HFF-Myc (cell line): ENCODE measurements around the gene FUT7.

ENCODE experiments used
- DNase-seq: peaks from one replicate; pipeline ENCODE4 v3.0.0-alpha.2; 2011; ENCODE audit warnings: low read depth; ENCODE audit errors: extremely low read depth
- H3K4me3 ChIP-seq: replicated peaks from 2 replicates; pipeline ENCODE4 v1.5.1; 2011; ENCODE audit warnings: low read depth, mild to moderate bottlenecking, control low read depth, low read length
- TF ChIP-seq, protein P1 (sequence below): IDR thresholded peaks from 2 replicates; pipeline ENCODE4 v1.5.1; 2012; ENCODE audit warnings: mild to moderate bottlenecking, low read depth, low read length, control low read depth; ENCODE audit errors: missing control alignments

Gene FUT7

DNA sequence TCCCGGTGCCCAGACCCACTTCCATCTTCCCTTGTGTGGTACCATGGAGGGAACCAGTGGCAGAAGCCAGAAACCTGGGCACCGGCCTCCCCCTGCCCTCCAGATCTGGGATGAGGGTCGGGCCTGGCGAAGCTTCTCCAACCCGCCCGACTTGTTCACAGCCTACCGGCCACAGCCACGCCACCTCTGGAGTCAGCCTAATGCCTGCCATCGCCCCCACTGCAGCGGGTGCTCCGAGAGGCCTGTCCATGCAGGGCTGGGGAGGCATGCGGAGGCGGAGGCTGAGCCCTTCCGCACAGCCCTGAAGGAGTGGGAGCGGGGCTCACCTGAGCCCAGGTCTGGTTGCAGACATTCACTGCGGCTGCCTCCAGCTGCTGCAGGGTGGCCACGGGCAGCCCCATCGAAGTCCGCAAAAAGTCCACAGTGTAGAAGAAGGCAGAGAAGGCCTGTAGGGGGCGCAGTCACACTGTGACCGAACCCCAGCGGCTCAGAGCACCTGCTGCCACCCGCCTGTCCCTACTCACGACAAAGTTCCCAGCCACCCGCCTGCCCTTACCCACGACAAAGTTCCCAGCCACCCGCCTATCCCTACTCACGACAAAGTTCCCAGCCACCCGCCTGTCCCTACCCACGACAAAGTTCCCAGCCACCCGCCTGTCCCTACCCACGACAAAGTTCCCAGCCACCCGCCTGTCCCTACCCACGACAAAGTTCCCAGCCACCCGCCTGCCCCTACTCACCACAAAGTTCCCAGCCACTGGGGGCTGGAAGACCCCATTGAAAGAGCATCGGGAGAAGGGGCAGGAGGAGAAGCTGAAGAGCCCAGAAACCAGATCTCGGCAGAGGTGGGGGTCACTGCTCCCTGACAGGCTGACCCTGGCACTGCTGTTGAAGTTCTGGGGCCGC is 17.9 kb upstream of the FUT7 start:
- TF ChIP-seq, protein P1, sequence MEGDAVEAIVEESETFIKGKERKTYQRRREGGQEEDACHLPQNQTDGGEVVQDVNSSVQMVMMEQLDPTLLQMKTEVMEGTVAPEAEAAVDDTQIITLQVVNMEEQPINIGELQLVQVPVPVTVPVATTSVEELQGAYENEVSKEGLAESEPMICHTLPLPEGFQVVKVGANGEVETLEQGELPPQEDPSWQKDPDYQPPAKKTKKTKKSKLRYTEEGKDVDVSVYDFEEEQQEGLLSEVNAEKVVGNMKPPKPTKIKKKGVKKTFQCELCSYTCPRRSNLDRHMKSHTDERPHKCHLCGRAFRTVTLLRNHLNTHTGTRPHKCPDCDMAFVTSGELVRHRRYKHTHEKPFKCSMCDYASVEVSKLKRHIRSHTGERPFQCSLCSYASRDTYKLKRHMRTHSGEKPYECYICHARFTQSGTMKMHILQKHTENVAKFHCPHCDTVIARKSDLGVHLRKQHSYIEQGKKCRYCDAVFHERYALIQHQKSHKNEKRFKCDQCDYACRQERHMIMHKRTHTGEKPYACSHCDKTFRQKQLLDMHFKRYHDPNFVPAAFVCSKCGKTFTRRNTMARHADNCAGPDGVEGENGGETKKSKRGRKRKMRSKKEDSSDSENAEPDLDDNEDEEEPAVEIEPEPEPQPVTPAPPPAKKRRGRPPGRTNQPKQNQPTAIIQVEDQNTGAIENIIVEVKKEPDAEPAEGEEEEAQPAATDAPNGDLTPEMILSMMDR = peak; percentile 58
- DNase-seq = no peak
- H3K4me3 ChIP-seq = no peak overlapping the region

DNA sequence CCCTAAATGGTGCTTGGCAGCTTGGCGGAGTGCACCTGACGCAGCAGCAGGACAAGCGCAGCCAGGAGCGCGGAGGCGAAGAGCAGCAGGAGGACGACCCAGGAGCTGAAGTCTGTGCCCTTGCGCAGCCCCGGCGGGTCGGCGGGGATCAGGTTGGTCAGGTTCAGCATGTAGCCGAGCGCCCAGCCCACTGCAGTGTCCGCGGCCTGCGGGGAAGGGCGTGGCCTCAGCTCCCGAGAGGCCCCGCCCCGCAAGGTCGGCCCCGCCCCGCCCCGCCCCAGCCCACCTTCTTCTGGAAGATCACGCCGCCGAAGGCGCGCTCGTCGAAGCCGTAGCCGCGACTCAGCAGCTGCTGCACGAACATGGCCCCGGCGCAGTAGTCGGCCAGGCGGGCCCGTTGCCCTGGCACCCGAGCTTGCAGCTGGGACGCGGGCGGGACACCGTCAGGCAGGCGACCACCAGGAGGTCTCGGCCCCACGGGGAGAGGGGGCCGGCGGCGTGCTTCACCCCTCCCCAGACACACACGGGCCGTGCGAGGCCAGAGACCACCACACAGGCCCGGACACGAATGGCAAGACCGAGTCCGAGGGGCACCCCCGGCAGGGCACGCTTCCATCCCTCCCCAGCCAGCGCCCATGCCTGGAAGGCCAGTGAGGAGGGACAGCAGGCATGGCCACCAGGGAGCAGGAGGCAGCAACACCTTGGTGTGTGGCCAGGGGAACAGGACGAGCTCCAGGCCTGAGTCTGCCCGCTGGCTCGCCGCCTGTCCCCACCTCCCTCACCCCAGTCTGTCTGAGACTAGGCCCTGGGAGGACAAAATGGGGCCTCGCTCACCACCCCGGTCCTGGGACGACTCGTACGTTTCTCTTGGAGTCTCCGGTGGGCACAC is 17.0 kb upstream of the FUT7 start:
- TF ChIP-seq, protein P1 = no peak
- no peak for DNase-seq
- no peak overlapping the region for H3K4me3 ChIP-seq

DNA sequence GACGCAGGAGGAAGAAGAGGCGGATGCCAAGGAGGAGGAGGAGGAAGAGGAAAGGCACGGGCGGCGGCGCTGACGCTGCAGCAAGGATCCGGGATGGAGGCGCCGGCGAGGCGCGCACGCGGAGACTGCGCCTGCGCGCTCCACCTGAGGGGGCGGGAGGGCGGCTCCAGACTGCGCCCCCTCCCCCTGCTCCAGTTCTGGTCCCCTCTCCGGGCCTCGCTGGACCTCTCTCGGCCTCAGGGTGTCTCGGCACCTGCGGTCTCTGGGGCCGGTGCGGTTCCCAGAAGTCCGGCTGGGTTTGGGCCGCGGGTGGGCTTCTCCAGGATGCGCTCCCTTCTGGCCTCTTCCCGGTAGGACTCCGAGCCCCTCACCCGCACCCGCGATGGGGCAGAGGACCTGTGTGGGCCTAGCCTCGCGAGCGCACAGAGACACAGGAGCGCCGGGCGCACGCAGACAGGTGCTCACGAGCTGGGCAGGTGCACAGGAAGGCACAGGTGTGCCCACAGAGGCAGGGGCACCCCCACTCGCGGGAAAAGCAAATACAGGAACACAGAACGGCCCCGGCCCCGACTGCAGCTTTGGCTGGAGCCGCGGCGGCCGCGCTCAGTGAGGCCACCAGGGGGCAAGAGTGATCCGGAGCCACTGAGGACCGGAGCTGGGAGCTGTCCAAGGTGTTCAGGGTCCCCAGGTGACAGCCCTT is 14.3 kb upstream of the FUT7 start, which contains the start of gene NPDC1:
TSS of gene NPDC1 (minus strand) at position 90 of the 700 bp plus-strand sequence. CDS start 188 bp downstream, outside the sequence.
- H3K4me3 ChIP-seq = peak within 1 kb of the TSS; percentile 74
- DNase-seq = peak; percentile 49
- TF ChIP-seq, protein P1 = peak; percentile 88

DNA sequence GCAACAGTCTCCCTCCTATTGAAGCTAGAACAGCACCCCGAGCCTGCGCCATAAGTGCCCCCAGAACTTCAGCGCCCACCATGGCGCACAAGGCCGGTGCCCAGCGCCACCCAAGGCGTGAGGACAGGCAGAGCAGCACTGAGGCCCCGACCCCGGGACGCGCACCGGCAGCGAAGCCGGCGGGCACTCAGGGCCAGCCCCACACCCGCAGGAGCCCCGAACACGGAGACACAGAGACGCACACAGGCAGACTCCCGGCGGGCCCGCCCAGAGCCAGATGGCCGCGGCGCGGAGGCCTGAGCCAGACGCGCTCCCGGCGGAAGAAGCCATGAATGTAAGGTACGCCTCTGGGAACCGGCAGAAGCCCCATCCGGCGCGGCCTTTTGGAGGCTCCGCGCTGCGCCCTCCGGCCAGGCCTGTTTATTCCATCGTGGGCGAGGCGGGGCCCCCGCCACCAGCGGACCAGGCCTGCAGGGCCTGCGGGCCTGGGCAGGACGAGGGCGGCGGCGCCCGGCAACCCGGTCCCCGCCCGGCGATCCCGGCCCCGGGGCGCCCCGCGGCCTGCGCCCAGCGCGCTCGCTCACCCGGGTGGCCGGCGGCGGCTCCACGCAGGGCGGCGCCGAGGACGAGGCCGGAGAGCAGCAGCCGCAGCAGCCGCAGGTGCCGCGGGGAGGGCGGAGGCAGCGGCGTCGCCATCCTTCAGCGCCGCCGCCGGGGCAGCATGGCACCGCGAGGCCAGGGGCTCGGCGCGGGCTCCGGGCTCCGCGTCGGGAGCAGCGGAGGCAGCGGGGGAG is 13.6 kb upstream of the FUT7 start:
- TF ChIP-seq, protein P1 = no peak
- H3K4me3 ChIP-seq = peak overlapping the region; percentile 74
- DNase-seq = no peak

DNA sequence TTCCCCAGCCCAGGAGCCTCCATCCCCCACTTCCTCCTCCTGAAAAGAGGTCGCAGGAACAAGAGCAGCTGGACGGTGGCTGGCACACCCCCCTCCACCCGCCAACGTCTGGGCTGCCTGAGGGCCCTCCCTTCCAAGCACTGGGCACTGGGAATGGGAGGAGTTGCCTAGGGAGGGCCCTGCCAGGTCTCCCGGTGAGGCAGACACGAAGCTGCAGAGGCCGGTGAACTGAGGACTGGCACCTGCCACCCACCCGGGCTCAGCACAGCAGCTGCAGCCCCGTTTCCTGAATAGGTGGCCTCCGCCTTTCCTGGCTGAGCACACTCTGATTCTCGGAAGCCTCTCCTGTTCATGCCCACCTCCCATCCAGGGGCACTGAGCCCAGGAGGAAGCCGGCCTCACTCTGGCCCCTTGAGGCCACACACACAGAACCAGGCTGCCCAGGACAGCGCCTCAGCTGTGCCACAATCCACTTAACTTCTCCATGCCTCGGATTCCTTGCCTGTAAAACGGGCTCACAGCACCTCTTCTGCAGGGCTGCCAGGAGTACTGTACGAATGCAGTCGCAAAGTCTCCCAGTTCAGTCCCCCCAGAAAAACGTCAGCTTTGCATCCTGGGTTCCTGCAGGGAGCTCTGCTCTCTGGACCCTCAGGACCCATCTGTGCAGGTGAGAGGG is 12.8 kb upstream of the FUT7 start:
- H3K4me3 ChIP-seq = peak overlapping the region; percentile 74
- TF ChIP-seq, protein P1 = no peak
- no peak for DNase-seq
